K562 (cell line): ENCODE results near the gene SLC5A12.

Experiments used
- AFF4 ChIP-seq: sonication (generic); formaldehyde crosslinking; IDR thresholded peaks from 2 replicates; pipeline ENCODE4 v1.8.0; 2023; ENCODE audit warnings: mild to moderate bottlenecking, missing genetic modification reagents
- ATF6 ChIP-seq: sonication (generic); formaldehyde crosslinking; IDR thresholded peaks from 2 replicates; pipeline ENCODE4 v1.4.0; 2020; ENCODE audit warnings: mild to moderate bottlenecking, missing genetic modification reagents
- CEBPB ChIP-seq: fragments of 450-650 bp; IDR thresholded peaks from 2 replicates; pipeline ENCODE4 v1.6.1; 2016; ENCODE audit warnings: missing genetic modification characterization, missing compliant biosample characterization
- CHD4 ChIP-seq: fragments of 200-600 bp; sonication (generic); IDR thresholded peaks from 3 replicates; pipeline ENCODE4 v1.6.1; 2012; ENCODE audit warnings: low read depth, mild to moderate bottlenecking, mixed read lengths, low read length, inconsistent platforms; ENCODE audit not compliant: insufficient read depth, insufficient replicate concordance, poor library complexity, severe bottlenecking
- CTCF ChIP-seq, 3 experiments: IDR thresholded peaks in 2 of 3; conservative IDR thresholded peaks in 1 of 3; 2 replicates each; pipeline ENCODE4 v1.5.1; 2011 to 2012; ENCODE audit warnings: low read length in 3 of 3, mild to moderate bottlenecking in 3 of 3, control low read depth in 2 of 3, improper control_type of control experiment in 1 of 3, inconsistent platforms in 1 of 3, low read depth in 1 of 3, mixed read lengths in 1 of 3, moderate library complexity in 1 of 3; ENCODE audit not compliant: insufficient read depth in 2 of 3
- GATAD2A ChIP-seq: fragments of 450-650 bp; IDR thresholded peaks from 2 replicates; pipeline ENCODE4 v1.6.1; 2017
- HMBOX1 ChIP-seq: sonication (generic); IDR thresholded peaks from 2 replicates; pipeline ENCODE4 v1.6.1; 2016
- LARP7 ChIP-seq: fragments of 450-650 bp; IDR thresholded peaks from 2 replicates; pipeline ENCODE4 v1.6.1; 2016
- MCM2 ChIP-seq: fragments of 450-650 bp; IDR thresholded peaks from 2 replicates; pipeline ENCODE4 v1.6.1; 2017; ENCODE audit warnings: low read depth, mild to moderate bottlenecking
- MEIS2 ChIP-seq: fragments of 450-650 bp; IDR thresholded peaks from 2 replicates; pipeline ENCODE4 v1.6.1; 2014; ENCODE audit warnings: mild to moderate bottlenecking; ENCODE audit not compliant: partially characterized antibody
- NFIC ChIP-seq: fragments of 450-650 bp; IDR thresholded peaks from 2 replicates; pipeline ENCODE4 v1.6.1; 2017; ENCODE audit warnings: mild to moderate bottlenecking, inconsistent platforms
- POLR2B ChIP-seq: fragments of 450-650 bp; IDR thresholded peaks from 2 replicates; pipeline ENCODE4 v1.6.1; 2018; ENCODE audit warnings: low read depth; ENCODE audit not compliant: partially characterized antibody
- SP2 ChIP-seq: IDR thresholded peaks from 2 replicates; pipeline ENCODE4 v1.6.1; 2011; ENCODE audit warnings: mild to moderate bottlenecking, low read depth, low read length, moderate library complexity; ENCODE audit not compliant: poor library complexity, severe bottlenecking; ENCODE audit errors: extremely low read depth

- TF ChIP-seq POLR2B (no peak), MCM2 (no peak), ATF6 (CRISPR knock-in tag) (no peak), SP2 (no peak), LARP7 (no peak), CHD4 (no peak), MEIS2 (no peak), CEBPB (no peak), CTCF (IDR thresholded peaks at IDR 0.05 in 2 of 3, conservative IDR thresholded peaks at IDR 0.05 in 1 of 3; ENCODE audit: insufficient read depth in 2 of 3, low read depth in 1 of 3, low read length in 3 of 3) (no peak), HMBOX1 (no peak), AFF4 (CRISPR knock-in tag) (no peak), NFIC (no peak), GATAD2A (no peak)
Measured at GRCh38 chr11:26677566-26677965, 44.3 kb downstream of the SLC5A12 start.
